Natural killer cell (primary cell): ENCODE measurements around the gene ITPRID2. TPM values are rescaled to one million over a fixed set of nuclear protein-coding genes. Genes with fewer than 3 reads are reported as not detected.

Experiments
- ATAC-seq, 3 donors: fragments of 150-1000 bp in 2 of 3; fragments of 200-7000 bp in 1 of 3; cut with Tn5 transposase; 1 replicate in 1 of 3; 2 replicates in 2 of 3; pipeline ENCODE4 v1.10.0; 2021; ENCODE audit warnings: mild to moderate bottlenecking in 2 of 3, moderate library complexity in 2 of 3
- DNase-seq, 2 donors: peaks; one replicate each; pipeline versions ENCODE4 v3.0.0 to v3.0.0-alpha.2; 2013 to 2021; ENCODE audit warnings: mixed read lengths in 1 of 2
- H3K27ac ChIP-seq: one replicate; pipeline ENCODE4 v1.5.1; 2013; ENCODE audit warnings: mild to moderate bottlenecking, low read length
- H3K27me3 ChIP-seq: one replicate; pipeline ENCODE4 v1.6.1; 2013; ENCODE audit warnings: low read length; ENCODE audit not compliant: control insufficient read depth, insufficient read depth
- H3K36me3 ChIP-seq: one replicate; pipeline ENCODE4 v1.6.1; 2013; ENCODE audit warnings: low read length; ENCODE audit not compliant: control insufficient read depth, insufficient read depth
- H3K4me1 ChIP-seq: one replicate; pipeline ENCODE4 v1.6.1; 2013; ENCODE audit warnings: low read length; ENCODE audit not compliant: control insufficient read depth, insufficient read depth
- H3K4me3 ChIP-seq: one replicate; pipeline ENCODE4 v1.5.1; 2013; ENCODE audit warnings: low read length
- H3K9me3 ChIP-seq: one replicate; pipeline ENCODE4 v1.6.1; 2013; ENCODE audit warnings: low read length; ENCODE audit not compliant: control insufficient read depth, insufficient read depth
- H3K27ac Mint-ChIP-seq, 2 donors: one replicate each; pipeline ENCODE4 v1.8.0; 2022; ENCODE audit warnings: mild to moderate bottlenecking in 2 of 2, mixed read lengths in 2 of 2, moderate library complexity in 1 of 2
- H3K27me3 Mint-ChIP-seq, 2 donors: one replicate each; pipeline ENCODE4 v1.8.0; 2022; ENCODE audit warnings: low read depth in 2 of 2, mixed read lengths in 2 of 2
- H3K36me3 Mint-ChIP-seq: one replicate; pipeline ENCODE4 v1.8.0; 2022; ENCODE audit warnings: mixed read lengths
- H3K4me1 Mint-ChIP-seq, 2 donors: one replicate each; pipeline ENCODE4 v1.8.0; 2022; ENCODE audit warnings: mixed read lengths in 2 of 2
- H3K4me3 Mint-ChIP-seq: one replicate; pipeline ENCODE4 v1.8.0; 2022; ENCODE audit warnings: mild to moderate bottlenecking, moderate library complexity, mixed read lengths
- H3K9me3 Mint-ChIP-seq, 2 donors: one replicate each; pipeline ENCODE4 v1.8.0; 2022; ENCODE audit warnings: mixed read lengths in 2 of 2
- CTCF ChIP-seq: fragments of 200-600 bp; IDR thresholded peaks from one replicate; pipeline ENCODE4 v1.8.0; 2022; ENCODE audit warnings: antibody characterized with exemption
- WGBS: methylation state at CpG from one replicate; pipeline ENCODE4 v1.1.7; 2013; ENCODE audit warnings: missing lambda C conversion rate; ENCODE audit not compliant: insufficient coverage; 5-methylcytosine and 5-hydroxymethylcytosine counted together
- intact Hi-C: fragments of 100-400 bp; cut with micrococcal nuclease; formaldehyde crosslinking; loops from one replicate; pipeline ENCODE4 v1.14.2; 2022
- total RNA-seq, 4 donors: library from RNA; stranded (reverse); fragments of 120-200 nt in 1 of 4; gene quantifications; one replicate each; pipeline versions ENCODE4 v1.2.3 to v1.2.4, GENCODE V29; 2013 to 2022

Gene ITPRID2
- 10 to 100 TPM; 63.7 to 89.6 (median 65.8) TPM for total RNA-seq
- 45.5 TPM for total RNA-seq (2013)

GRCh38 chr2:181891258-181891965 is at the start of gene ITPRID2:
Gene ITPRID2 (plus strand): TSS chr2:181891730. CDS start chr2:181892067, 337 bp downstream.
- H3K27me3 Mint-ChIP-seq, result peaks cover 14 to 22% of the 10 kb centered on the region in 2 donors
- peak within 1 kb of the TSS; percentile 76 to 97 for H3K27ac Mint-ChIP-seq
- no peak for TF ChIP-seq CTCF
- H3K36me3 Mint-ChIP-seq, result no peaks in the 10 kb centered on the region
- Histone ChIP-seq H3K9me3 (no peaks in the 10 kb centered on the region), H3K27me3 (peaks cover 9% of the 10 kb centered on the region), H3K4me3 (peak within 1 kb of the TSS; percentile 91), H3K36me3 (no peaks in the 10 kb centered on the region), H3K27ac (peak within 1 kb of the TSS; percentile 77), H3K4me1 (peaks cover 6% of the 10 kb centered on the region)
- H3K4me3 Mint-ChIP-seq, result peak within 1 kb of the TSS; percentile 97
- ATAC-seq (peak; percentile 95 to 98 (median 95)), DNase-seq (peak; percentile 62 to 83)
- intact Hi-C loops, result loop anchor here (5.0 to 10.0 kb wide), 2 partner anchors 419 to 907 kb away; partner anchors contain the start of gene UBE2E3
- under 1% methylated on average over 58 of the region's 58 CpGs for WGBS
- peaks cover 28 to 29% of the 10 kb centered on the region in 2 donors for H3K4me1 Mint-ChIP-seq
- no peaks in the 10 kb centered on the region for H3K9me3 Mint-ChIP-seq

- H3K27me3 Mint-ChIP-seq, result peaks cover 7 to 33% of the 10 kb centered on the region in 2 donors
Observed at GRCh38 chr2:181844551-181845290, 46.8 kb upstream of the ITPRID2 start.

GRCh38 chr2:181846399-181847197 is 44.9 kb upstream of the ITPRID2 start:
- no peak for DNase-seq

More at GRCh38 chr2:181844551-181845290, 46.8 kb upstream of the ITPRID2 start:
- no peak for DNase-seq
- Histone ChIP-seq H3K4me3 (no peak overlapping the region), H3K27ac (no peak overlapping the region), H3K27me3 (peaks cover 2% of the 10 kb centered on the region), H3K4me1 (no peaks in the 10 kb centered on the region), H3K36me3 (no peaks in the 10 kb centered on the region), H3K9me3 (no peaks in the 10 kb centered on the region)
- ATAC-seq, result no peak
- no peaks in the 10 kb centered on the region for H3K4me1 Mint-ChIP-seq
- H3K27ac Mint-ChIP-seq, result no peak overlapping the region
- no peaks in the 10 kb centered on the region for H3K9me3 Mint-ChIP-seq
- WGBS, result no CpG with 5 or more reads among the region's 1 CpG
- no peaks in the 10 kb centered on the region for H3K36me3 Mint-ChIP-seq
- TF ChIP-seq CTCF, result no peak
- no peak overlapping the region for H3K4me3 Mint-ChIP-seq
- intact Hi-C loops, result no loop called here

More at GRCh38 chr2:181846399-181847197, 44.9 kb upstream of the ITPRID2 start:
- Mint-ChIP-seq H3K4me1 (no peaks in the 10 kb centered on the region), H3K27me3 (peaks cover 4 to 20% of the 10 kb centered on the region in 2 donors), H3K27ac (no peak overlapping the region), H3K36me3 (no peaks in the 10 kb centered on the region), H3K9me3 (no peaks in the 10 kb centered on the region), H3K4me3 (no peak overlapping the region)
- H3K9me3 ChIP-seq, result no peaks in the 10 kb centered on the region
- peaks cover 2% of the 10 kb centered on the region for H3K27me3 ChIP-seq
- H3K4me3 ChIP-seq, result no peak overlapping the region
- intact Hi-C loops, result no loop called here
- WGBS, result 62% methylated on average over 3 of the region's 4 CpGs
- no peak for TF ChIP-seq CTCF
- H3K4me1 ChIP-seq, result no peaks in the 10 kb centered on the region
- H3K27ac ChIP-seq, result no peak overlapping the region
- ATAC-seq, result no peak
- H3K36me3 ChIP-seq, result no peaks in the 10 kb centered on the region
